GM12892 (cell line): ENCODE measurements around the gene ACSF3.

ENCODE experiments used
- POLR2A ChIP-seq: IDR thresholded peaks from 2 replicates; pipeline ENCODE4 v1.6.1; 2011; ENCODE audit warnings: low read depth, low read length, control low read depth
- TAF1 ChIP-seq: IDR thresholded peaks from 2 replicates; pipeline ENCODE4 v1.6.1; 2011; ENCODE audit warnings: low read depth, mild to moderate bottlenecking, control low read depth, low read length, borderline replicate concordance

DNA sequence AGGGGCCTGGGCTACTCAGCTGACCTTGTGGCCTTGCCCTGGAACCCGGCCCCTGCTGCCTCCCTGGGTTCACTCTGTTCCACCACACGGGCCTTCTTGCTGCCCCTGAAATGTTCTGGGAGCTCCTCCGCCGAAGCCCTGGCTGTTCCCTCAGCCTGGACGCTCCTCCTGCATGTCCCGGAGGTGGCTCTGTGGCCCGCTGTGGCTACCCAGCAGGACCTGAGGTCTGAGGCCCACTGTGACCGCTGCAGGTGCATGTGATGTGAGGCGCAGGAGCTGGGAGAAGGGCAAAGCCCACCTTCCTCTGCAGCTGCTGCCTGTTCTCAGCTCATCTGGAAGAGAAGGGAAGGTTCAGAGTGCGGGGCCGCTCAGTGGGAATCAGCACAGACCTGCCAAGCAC, 38.9 kb upstream of the ACSF3 start:
- TF ChIP-seq TAF1 (no peak), POLR2A (no peak)
